NCI-H1048 (cell line): Measurements from ENCODE around the gene SAMD14.

ENCODE experiments used
- DNase-seq: peaks from one replicate; lab custom pipeline; 2025; lab: John Stamatoyannopoulos, UW

Gene SAMD14

DNA sequence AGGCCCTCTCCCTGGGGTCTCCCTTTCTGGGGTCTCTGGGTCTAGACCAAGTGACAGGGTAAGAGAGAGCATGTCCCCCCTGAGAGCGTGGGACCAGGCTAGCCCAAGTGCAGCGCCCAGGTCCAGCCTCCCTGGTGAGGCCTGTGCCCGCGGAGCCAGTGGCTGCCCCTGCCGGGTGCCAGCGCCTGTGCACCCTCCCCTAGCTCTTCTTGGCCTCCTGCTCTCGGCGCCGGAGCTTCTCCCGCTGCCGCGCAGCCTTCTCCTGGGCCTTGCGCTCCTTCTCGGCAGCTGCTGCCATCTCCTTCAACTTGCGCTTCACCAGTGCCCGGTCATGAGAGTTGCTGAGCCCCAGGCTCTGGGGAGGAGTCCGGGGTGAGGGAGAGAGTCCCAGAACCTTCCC lies 17.3 kb downstream of the SAMD14 start:
- no peak for DNase-seq

DNA sequence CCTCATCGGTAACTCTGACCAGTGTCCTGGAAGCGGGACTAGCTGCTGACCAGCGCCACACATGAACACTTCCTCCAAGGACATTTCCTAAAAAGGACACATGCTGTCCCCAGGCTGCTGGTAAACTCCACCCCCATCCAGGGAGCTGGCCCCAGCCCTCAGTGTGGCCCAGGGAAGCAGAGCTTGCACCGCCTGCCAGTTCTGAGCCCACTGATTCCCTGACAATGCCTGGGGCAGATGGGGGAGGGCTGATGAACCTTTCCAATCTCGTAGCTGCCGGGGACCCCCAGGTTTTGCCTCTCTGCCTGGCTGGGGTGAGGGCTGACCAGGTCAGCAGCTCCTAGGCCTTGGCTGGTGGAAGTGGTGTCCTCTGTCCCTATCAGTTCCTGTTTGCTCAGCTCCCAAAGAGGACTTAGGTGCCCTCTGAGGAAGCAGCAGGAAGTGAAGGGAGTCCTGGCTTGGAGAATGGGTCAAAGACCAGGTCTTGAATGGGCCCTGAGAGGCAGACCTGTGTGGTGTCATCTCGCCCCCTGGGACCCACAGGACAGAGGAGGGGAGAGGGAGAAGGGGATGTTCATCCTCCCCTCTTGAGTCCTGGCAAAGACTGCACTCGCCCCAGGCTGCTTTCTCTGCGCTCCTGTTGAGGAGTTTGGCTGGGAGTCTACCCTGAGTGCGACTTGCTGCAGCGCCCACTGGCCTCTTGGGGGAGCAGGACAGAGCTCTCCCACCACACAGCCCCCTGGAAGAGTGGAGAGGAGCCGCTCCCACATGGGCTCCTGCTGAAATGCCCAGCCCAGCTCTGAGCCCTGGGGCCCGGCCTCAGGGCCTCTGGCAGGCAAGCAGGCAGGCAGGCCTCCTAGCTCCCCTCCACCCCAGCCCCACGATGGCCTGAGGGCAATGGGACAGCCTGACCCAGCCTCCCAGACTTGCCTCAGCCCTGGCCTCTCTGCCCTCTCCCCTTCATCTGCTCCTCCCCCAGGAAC lies 18.0 kb downstream of the SAMD14 start:
- DNase-seq: no peak

DNA sequence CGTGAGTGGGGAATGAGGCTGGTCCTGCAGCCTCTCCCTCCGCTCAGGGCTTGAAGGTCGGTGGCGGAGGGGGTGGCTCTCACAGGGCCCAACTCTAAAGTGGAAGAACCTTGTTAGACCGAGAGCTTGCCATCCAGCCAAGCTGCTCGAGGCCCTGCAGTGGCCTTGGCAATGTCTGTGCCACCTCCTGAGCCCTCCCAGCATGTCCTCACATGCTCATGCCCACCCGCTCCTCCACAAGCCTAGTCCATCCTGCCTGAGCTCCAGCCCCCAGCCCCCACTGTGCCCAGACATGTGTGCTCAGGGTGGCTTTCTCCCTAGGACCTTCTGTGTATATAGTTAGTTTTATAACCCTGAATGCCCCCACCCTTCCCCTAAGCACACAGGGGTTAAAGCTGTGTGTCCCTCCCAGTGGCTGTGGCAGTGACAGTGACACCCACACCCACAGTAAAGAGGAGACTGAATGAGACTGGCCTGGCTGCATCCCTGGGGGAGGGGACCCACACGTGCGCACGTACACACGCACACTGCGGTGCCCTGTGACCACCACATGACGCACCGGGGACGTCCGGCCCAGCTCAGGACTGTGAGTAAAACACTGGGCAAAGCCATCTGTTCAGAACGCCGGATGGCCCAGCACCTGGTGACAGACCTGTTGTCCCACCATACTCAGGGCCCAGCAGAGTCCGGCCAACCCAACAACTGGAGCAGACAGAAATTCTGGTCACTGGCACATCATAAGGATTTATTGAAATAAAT lies 19.2 kb downstream of the SAMD14 start:
- DNase-seq: no peak

DNA sequence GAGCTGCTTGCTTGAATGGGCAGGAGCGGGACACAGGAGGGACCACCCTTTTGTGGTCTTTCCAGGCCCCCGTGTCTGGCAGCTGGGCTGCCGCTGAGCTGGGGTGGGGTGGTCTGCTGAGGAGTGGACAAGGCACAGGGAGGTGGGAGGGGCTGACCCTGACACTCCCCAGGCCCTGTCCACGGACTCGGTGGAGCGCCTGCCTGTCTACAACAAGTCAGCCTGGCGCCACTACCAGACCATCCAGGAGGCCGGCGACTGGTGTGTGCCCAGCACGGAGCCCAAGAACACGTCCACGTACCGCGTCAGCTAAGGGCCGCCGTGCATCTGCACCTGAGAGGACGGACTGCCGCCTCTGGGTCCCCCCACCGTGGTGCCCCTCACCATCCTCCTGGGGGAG lies 20.2 kb downstream of the SAMD14 start:
- no peak for DNase-seq

DNA sequence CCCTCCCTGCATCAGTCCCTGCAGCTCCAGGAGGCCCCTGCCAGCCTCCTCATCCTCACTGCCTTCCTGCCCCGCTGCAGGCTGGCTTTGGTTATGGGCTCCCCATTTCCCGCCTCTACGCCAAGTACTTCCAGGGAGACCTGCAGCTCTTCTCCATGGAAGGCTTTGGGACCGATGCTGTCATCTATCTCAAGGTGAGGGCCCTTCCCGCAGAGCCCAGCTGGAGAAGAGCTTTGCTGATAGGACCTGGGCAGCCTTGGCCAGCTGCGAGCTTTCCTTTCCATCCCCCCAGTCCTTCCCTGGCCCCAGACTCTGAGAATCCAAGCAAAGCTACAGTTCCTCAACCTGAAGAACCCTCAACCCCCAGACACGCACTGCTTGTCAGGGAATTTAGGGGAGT lies 20.8 kb downstream of the SAMD14 start:
- DNase-seq: no peak

DNA sequence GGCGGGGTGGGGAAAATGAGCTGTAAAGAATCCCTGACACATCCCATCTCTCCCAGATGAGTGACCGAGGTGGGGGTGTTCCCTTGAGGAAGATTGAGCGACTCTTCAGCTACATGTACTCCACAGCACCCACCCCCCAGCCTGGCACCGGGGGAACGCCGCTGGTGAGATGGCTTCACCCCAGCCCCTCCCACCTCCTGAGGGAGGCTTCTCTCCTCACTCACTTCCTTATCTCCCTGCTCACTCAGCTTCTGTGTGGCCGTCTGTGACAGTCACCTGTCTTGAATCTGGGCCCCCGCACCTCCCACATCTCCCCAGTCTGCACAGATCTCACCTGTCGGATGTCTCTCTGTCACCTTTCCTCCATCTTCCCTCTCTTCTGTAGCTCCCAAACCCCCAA lies 21.4 kb downstream of the SAMD14 start:
- no peak for DNase-seq

DNA sequence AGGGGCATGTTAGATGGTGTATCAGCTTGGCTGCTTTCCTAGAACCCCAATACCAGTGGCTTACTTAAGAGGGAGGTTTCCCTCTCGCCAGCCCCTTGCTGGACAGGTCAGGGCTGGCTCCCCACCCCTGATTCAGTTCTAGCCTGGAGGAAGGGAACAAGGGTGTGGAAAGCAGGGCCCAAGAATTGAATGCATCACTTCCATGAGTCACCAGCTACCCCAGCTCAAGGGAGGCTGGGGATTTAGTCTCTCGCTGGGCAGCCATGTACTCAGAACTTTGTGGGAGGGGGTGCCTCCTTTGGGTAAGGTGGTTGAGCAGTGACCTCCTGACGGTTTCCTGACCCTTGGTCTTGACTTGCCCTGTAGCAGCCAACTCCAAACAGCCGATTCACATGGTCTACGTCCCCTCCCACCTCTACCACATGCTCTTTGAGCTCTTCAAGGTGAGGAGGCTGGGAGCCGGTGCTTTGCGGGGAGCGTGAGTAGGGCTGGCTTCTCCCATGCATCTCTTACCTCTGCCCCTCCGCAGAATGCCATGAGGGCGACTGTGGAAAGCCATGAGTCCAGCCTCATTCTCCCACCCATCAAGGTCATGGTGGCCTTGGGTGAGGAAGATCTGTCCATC lies 22.1 kb downstream of the SAMD14 start:
- DNase-seq: no peak

DNA sequence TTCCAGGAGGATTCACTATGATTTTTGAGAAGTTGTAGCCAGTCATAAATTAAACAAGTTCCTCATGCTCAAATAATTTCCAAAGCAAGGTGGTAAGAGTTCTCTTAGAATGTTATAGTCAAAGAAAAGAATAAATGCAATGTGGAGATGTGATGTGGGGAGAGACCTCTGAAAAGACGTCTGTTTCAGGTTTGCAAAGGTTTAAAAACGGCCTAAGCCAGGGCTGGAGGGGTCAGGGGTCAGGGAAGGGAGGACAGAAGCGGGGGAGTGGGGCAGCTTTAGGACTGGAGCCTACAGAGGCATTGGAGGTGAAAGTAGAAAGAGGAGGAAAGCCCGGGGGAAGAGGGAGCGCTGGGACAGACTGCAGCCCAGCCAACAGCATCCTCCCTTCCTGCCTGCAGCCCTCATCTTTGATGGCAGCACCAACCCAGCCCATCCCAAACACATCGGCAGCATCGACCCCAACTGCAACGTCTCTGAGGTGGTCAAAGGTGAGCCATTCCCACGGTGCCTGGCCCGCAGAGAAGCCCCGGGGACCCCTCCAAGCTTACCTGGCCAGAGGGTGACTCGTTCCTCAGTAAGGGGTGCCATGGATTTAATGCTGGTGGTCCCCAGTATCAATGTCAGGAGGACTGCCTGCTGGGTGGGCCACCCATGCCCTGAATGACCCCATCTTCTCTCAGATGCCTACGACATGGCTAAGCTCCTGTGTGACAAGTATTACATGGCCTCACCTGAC lies 23.4 kb downstream of the SAMD14 start:
- DNase-seq: no peak

DNA sequence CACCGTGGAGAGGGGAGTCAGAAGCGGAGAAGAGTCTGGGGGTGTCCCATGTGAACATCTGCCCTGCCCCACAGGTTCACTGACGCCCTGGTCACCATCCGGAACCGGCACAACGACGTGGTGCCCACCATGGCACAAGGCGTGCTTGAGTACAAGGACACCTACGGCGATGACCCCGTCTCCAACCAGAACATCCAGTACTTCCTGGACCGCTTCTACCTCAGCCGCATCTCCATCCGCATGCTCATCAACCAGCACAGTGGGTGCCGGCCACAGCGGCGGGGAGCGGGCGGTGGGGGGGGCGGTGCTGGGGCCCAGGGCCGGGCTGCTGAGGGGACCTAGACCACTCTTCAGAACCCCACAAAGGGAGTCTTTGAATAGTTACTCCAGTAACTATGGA lies 24.1 kb downstream of the SAMD14 start:
- DNase-seq: no peak

DNA sequence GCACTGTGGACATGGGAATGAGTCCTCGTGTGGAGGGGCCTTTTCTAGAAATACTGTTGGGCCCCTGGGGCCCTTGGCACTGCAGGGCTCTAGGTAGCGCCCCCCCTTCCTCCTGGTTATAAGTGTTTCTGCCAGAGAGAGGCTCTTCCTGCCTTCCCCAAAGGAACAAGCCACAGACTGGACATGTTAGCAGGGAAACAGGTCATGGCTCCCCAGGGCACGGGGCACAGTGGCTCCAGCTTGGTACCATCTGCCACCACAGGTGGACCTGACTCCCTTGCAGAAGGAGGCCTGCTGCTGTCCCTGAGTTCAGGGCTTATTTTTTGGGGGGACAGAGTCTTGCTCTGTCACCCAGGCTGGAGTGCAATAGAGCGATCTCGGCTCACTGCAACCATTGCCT lies 26.0 kb downstream of the SAMD14 start:
- DNase-seq: no peak

DNA sequence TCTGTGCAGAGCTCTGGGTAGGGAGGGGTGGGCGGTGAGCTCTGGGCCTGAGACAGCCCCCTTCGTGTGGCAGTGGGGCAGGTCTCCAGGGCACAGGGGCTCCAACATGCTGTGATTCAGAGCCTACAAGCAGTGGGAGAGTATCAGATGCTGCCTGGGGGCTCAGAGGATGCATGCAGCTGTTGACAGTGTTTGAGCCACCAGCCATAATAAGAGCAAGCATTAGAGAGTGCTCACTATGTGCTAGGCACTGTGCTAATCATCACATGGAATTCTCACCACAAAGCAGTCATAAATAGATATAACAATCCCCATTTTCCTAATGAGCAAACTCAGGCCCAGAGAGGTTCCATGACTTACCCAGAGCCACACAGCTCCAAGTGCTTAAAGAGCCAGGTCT lies 26.7 kb downstream of the SAMD14 start:
- DNase-seq: no peak

DNA sequence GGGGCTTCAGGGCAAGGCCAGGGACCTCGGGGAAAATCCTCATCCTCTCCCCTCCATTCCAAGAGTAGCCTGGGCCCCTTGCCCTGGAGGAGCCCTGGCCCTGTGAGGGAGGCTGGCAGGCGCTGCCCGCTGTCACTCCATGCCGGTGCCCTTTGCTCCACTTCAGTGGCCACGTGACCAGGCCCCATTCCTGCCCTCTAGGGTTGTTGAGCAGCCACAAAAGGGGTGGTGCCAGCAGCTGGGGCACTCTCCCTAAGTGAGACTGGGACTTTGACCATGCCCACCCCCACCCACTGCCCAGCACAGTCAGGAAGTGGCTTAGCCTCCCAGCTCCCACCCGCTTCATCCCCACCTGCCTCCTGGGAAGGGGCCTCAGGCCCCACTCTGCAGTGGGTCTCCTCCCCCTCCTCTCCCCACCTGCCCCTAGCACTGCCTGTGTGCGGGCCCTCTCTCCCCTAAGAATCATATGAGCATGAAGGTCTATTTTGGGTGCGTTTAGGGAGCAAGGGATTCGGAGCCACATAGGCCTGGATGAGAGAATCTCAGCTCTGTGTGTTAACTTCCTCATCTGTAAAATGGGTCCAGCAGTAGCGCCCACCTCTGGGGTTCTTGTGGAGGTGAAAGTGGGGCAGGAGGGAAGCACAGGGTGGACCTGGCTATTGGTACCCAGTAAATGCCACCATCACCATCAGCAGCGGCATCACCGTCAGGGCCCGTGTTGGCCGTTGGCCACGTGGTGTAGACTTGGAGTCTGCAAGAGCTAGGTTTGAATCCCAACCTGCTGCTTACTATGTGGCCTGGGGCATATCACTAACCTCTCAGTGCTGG lies 27.6 kb downstream of the SAMD14 start:
- no peak for DNase-seq

DNA sequence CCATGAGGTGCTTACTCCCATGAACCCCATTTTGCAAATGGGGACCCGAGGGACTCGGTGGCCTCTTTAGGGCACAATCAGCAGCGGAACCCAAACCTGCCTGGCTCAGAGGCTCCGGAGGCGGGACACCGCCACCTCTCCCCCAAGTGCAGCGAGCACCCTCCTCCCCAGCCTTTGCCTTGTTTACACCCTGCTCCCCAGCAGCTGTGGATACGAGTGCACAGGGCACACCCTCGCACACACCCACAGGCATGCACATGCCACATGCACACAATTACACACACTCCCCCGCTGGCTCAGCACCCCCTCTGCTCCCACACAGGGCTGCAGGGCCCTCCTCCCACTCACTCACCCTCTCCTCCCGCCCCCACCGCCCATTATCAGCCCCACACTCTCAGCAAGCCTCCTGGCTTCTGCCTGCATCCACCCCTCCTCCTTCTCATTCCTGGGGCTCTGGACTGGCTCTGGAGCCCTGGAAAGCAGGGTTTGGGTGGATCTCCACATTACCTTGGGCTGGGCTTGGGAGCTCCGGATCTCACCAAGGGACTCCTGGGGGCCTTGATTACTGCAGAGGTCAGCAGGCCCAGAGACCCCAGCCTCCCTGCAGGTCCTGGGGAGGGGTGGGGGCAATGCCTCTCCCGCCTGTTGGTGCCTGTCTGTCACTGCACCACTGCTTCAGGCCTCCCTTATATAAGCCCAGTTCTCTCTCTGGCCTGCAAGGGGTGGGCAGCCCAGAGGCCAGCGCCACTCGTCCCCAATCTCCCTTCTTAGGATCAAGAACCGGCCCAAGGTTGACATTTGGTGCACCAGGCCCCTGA lies 28.4 kb downstream of the SAMD14 start:
- no peak for DNase-seq

DNA sequence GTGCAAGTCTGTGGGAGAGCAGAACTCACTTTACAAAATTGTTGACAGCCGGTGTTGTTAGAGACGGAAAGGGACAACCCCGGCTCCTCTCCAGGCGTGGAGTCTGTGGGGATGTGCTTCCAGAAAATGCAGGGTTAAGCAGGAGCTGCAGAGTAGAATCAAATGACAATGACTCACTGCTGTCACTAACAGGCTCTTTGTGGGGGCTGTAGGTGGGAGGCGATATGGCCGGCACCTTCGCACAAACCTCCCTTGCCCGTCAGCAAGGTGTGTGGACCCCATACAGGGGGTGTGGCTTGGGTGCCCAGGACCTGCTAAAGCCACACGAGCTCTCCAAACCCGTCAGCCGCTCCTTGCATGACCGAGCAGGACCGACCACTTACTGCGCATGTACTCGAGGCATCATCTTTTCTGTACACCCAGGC lies 29.0 kb downstream of the SAMD14 start:
- DNase-seq: no peak

DNA sequence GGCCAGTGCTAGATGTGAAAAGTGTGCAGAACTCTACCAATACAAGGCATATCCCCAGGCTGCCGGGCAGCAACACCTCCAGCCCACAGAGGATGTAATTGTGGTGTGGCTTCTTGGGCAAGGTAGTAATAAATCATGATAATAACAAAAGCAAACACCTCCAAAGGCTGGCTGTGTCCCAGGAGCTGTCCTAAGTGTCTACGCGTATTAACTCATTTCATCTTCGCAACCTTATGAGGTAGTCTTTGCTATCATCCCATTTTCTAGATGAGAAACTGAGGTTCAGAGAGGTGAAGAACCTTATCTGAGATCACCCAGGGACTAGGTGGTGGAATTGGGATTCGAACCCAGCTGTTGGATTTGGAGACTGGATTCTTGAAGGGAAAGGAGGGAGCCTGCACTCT lies 29.5 kb downstream of the SAMD14 start:
- no peak for DNase-seq

DNA sequence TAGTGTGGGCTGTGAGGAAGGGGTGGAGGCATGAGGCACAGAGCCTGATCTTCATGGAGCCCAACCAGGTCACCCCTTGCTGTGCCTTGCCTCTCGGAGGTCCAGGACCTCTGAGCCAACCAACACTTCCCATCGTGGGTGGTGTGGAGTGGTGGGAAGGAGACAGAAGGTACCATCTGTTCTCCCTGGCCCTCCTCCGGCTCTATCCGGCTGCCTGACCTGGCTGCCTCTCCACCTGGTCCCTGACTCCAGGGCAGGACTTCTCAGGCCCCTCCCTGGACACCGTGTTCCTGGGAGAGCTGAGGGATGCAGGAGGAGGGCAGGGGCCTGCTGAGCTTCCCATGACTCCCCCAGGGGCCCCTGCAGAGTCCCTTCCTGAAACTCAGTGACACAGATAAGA lies 31.0 kb downstream of the SAMD14 start:
- no peak for DNase-seq

DNA sequence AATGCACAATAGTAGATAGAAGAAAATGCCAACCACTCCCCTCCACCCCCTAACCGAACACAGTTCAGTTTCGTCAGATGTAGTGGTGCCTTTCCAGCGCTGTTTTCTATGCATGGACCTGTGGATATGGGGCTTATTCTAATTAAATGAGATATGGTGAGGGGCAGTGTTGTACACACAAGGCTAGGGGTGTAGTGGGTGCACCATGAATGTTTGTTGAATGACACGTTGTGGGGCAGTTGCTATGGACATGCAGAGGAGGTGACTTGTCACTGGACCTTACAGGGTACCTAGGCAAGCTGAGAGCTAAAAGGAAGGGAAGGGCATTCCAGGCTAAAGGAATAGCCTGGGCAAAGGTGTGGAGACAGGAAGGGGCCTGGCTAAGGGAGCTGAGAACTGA lies 31.4 kb downstream of the SAMD14 start:
- no peak for DNase-seq

DNA sequence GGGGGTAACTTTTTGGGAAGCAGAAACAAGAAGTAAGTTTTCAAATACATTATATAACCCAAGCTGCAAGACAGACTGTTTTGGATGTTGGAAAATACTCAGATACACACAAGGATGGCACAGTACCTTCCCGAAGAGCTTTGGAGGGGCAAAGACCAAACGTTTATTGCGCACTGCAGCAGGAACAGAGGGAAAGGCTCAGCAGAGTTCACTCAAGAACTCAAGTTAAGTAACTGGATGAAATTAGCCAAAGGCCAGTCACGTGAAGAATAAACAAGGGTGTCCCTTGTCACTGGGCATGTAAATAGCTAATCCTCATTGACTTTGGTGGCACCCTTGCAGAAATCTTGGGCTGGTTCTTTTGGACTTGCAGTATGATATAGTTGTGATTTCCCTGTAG lies 32.0 kb downstream of the SAMD14 start:
- no peak for DNase-seq

DNA sequence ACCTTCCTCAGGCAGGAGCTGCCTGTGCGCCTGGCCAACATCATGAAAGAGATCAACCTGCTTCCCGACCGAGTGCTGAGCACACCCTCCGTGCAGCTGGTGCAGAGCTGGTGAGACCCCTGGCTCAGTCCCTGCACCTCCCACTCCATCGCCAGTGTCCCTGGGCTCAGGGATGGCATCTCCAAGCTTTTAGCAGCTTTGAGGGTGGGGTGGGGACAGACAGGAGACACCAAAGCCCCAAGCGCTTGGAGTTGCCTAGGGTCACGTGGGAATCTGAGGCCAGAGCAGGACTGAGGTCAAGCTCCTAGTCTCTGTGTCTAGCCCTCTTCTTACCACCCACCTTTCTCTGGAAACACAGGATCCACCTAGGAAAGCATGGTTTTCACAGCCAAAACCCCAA lies 32.5 kb downstream of the SAMD14 start:
- DNase-seq: no peak

DNA sequence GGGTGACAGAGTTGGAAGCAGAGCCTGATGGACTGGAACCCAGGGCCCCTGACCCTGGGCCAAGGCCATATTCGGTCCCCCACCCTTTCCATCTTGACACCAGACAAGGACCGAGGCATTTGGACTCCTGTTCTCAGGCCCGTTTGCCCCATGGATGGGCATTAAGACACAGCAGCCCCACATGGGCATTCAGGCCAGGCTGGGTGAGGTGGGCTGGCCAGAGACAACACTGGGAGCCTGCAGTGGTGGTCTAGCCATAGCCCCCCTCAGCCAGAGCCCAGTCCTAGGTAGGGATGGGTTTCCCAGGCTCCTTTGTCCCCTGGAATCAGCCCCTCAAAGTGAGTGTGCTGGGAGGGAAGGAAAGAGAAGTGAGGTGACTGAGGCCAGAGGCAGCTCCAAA lies 33.2 kb downstream of the SAMD14 start:
- no peak for DNase-seq
